Stomach (tissue), 4 donors: ENCODE data around the gene TENM4.

Experiments used
- CTCF ChIP-seq, 7 experiments: fragments of 450-650 bp in 4 of 7; fragments of 200-600 bp in 3 of 7; sonication (generic) in 3 of 7; IDR thresholded peaks; one replicate each; pipeline ENCODE4 v1.5.1; 2016 to 2019; ENCODE audit warnings: antibody characterized with exemption in 7 of 7, control low read depth in 2 of 7, mild to moderate bottlenecking in 1 of 7
- POLR2A ChIP-seq, 4 donors: fragments of 450-650 bp; IDR thresholded peaks; one replicate each; pipeline ENCODE4 v1.6.1; 2016; ENCODE audit warnings: antibody characterized with exemption in 4 of 4, control low read depth in 2 of 4, mild to moderate bottlenecking in 1 of 4, moderate library complexity in 1 of 4
- POLR2AphosphoS5 ChIP-seq, 3 donors: sonication (generic); formaldehyde crosslinking; IDR thresholded peaks; one replicate each; pipeline ENCODE4 v1.6.1; 2016; ENCODE audit warnings: antibody characterized with exemption in 3 of 3

GRCh38 chr11:79086056-79086455 lies 354.8 kb downstream of the TENM4 start:
- TF ChIP-seq POLR2A (IDR thresholded peaks at IDR 0.05) (no peak), CTCF (IDR thresholded peaks at IDR 0.05) (no peak), POLR2AphosphoS5 (IDR thresholded peaks at IDR 0.05) (no peak)
